Kidney (tissue), 14 donors: ENCODE data around the gene ERC2. TPM values are rescaled to one million over a fixed set of nuclear protein-coding genes. Genes with fewer than 3 reads are reported as not detected.

Source experiments
- DNase-seq, 5 donors: peaks; one replicate each; pipeline ENCODE4 v3.0.0-alpha.2; 2013 to 2020
- FAIRE-seq: peaks from 2 replicates; lab custom pipeline; 2012; peaks lifted over from hg19 to GRCh38; lab: Jason Lieb, UNC
- H3K27ac ChIP-seq, 2 donors: one replicate each; pipeline ENCODE4 v1.7.0; 2013; ENCODE audit warnings: low read depth in 2 of 2, low read length in 2 of 2, inconsistent platforms in 1 of 2
- H3K27me3 ChIP-seq: one replicate; pipeline ENCODE4 v1.7.1; 2013; ENCODE audit warnings: low read length, inconsistent platforms; ENCODE audit not compliant: control insufficient read depth, insufficient read depth
- H3K36me3 ChIP-seq, 3 donors: one replicate each; pipeline versions ENCODE4 v1.7.0 to v1.7.1; 2013; ENCODE audit warnings: low read length in 3 of 3, control low read depth in 1 of 3, inconsistent platforms in 1 of 3; ENCODE audit not compliant: insufficient read depth in 3 of 3, control insufficient read depth in 2 of 3
- H3K4me1 ChIP-seq, 3 donors: one replicate each; pipeline versions ENCODE4 v1.7.0 to v1.7.1; 2013; ENCODE audit warnings: low read length in 3 of 3, inconsistent platforms in 1 of 3, low read depth in 1 of 3; ENCODE audit not compliant: control insufficient read depth in 2 of 3, insufficient read depth in 2 of 3
- H3K4me3 ChIP-seq, 3 donors: one replicate each; pipeline versions ENCODE4 v1.7.0 to v1.8.1; 2013; ENCODE audit warnings: low read length in 3 of 3, control low read depth in 1 of 3, inconsistent platforms in 1 of 3
- H3K9ac ChIP-seq, 3 donors: one replicate each; pipeline versions ENCODE4 v1.7.0 to v1.7.1; 2013; ENCODE audit warnings: low read length in 3 of 3, control low read depth in 1 of 3, inconsistent platforms in 1 of 3
- H3K9me3 ChIP-seq, 3 donors: one replicate each; pipeline versions ENCODE4 v1.7.0 to v1.7.1; 2013; ENCODE audit warnings: low read length in 3 of 3, control low read depth in 1 of 3, inconsistent platforms in 1 of 3; ENCODE audit not compliant: control insufficient read depth in 2 of 3, insufficient read depth in 1 of 3
- CTCF ChIP-seq: IDR thresholded peaks from 3 replicates; pipeline ENCODE4 v1.5.1; 2012; ENCODE audit warnings: mild to moderate bottlenecking, moderate library complexity, borderline replicate concordance; ENCODE audit not compliant: insufficient read depth; ENCODE audit errors: extremely low read depth
- intact Hi-C: fragments of 100-400 bp; cut with DNase I; formaldehyde crosslinking; loops from one replicate; pipeline ENCODE4 v1.11.1; 2022
- polyA plus RNA-seq: library from polyadenylated mRNA; stranded (reverse); fragments of 350-450 nt; fragmentation: Illumina TruSeq; extraction: RNeasy Lipid Tissue Mini Kit (QIAGEN cat#74804); gene quantifications from one replicate; pipeline ENCODE4 v1.2.3, GENCODE V29; 2014; ENCODE audit warnings: low read depth, low replicate concordance; ENCODE audit not compliant: insufficient read depth
- total RNA-seq: library from RNA; stranded (reverse); fragmentation: NEBNext Ultra II Directional; extraction: Animal tissue kit (Norgen Biotek cat#: 25700); gene quantifications from one replicate; pipeline ENCODE4 v1.2.1, GENCODE V29; 2021
- donor health status: control.
- donor health status: control.
- donor health status: control.
- donor health status: control.
- donor health status: control.
- donor health status: DM: yes; HTN: yes; CAD: no.
- donor health status: Normal renal cell carcinoma (clear cell type).

ERC2 gene
- total and polyA plus RNA-seq, 2 donors from 2014 or later = 0.92 to 3.8 TPM

DNA sequence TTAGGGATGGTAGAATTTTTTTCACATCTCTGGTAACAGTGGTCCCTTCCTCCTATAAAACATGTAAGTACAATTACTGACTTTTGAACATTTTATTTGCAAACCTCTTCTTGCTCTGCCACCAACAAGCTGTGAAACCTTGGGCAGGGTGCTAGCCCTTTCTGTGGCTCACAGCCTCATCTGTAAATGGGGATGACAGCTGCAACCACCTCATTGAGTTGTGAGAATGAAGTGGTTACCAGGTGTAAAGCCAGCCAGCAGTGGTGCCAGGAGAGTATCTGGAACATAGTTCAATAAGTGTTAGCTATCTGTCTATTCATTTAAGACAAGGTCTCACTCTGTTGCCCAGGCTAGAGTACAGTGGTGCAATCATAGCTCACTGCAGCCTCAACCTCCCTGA is 278.1 kb downstream of the ERC2 start:
- FAIRE-seq (no peak), DNase-seq (no peak)
- no peaks in the 10 kb centered on the region for H3K4me1 ChIP-seq
- H3K36me3 ChIP-seq = no peaks in the 10 kb centered on the region
- intact Hi-C loops = no loop called here
- no peak overlapping the region for H3K9ac ChIP-seq
- no peaks in the 10 kb centered on the region for H3K9me3 ChIP-seq
- H3K27ac ChIP-seq = no peak overlapping the region
- H3K4me3 ChIP-seq = no peak overlapping the region
- no peaks in the 10 kb centered on the region for H3K27me3 ChIP-seq
- TF ChIP-seq CTCF = no peak

DNA sequence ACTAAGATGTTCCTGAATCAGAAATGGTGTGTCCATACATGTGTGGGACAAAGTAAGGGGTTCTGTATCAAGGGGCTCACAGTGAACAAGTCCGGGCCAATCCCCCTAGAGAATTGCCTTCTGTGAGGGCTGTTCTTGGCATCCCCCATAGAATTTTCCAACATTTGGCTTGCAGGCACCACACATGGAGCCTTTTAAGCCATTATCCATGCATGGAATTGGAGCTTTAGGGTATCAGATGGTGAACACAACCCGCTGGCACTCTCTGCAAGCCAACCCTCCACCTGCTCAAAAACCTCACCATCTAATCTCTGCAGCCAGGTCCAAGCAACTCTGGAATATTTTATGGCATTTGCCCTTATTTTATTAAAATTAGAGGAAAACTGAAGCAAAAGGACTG is 278.7 kb downstream of the ERC2 start:
- H3K27me3 ChIP-seq = no peaks in the 10 kb centered on the region
- H3K36me3 ChIP-seq = no peaks in the 10 kb centered on the region
- intact Hi-C loops = no loop called here
- H3K4me3 ChIP-seq = no peak overlapping the region
- DNase-seq = no peak
- no peak for FAIRE-seq
- TF ChIP-seq CTCF = no peak
- H3K9ac ChIP-seq = no peak overlapping the region
- no peaks in the 10 kb centered on the region for H3K9me3 ChIP-seq
- no peak overlapping the region for H3K27ac ChIP-seq
- H3K4me1 ChIP-seq = peaks cover 0 to under 1% (median 0%) of the 10 kb centered on the region in 3 donors

GRCh38 chr3:56188201-56188600 is 280.1 kb downstream of the ERC2 start:
- intact Hi-C loops = no loop called here
- FAIRE-seq = no peak

More at GRCh38 chr3:56188201-56188600, 280.1 kb downstream of the ERC2 start:
- H3K27me3 ChIP-seq = no peaks in the 10 kb centered on the region
- TF ChIP-seq CTCF = no peak
- H3K9me3 ChIP-seq = no peaks in the 10 kb centered on the region
- no peak overlapping the region for H3K4me3 ChIP-seq
- no peak overlapping the region for H3K27ac ChIP-seq
- H3K36me3 ChIP-seq = no peaks in the 10 kb centered on the region
- H3K9ac ChIP-seq = no peak overlapping the region
- peak in 1 of 5 donors; percentile 57 for DNase-seq
- H3K4me1 ChIP-seq = peaks cover 0 to 3% (median 0%) of the 10 kb centered on the region in 3 donors
